HepG2 (cell line): Measurements from ENCODE around the gene NBL1. TPM values are rescaled to one million over a fixed set of nuclear protein-coding genes. Genes with fewer than 3 reads are reported as not detected.

Experiments
- EP300 ChIP-seq, 3 experiments: sonication (generic) in 1 of 3; formaldehyde crosslinking in 1 of 3; IDR thresholded peaks; 2 replicates each; pipeline versions ENCODE4 v1.5.1 to v1.6.1; 2011 to 2020; ENCODE audit warnings: low read depth in 2 of 3, low read length in 2 of 3, borderline replicate concordance in 1 of 3, improper control_type of control experiment in 1 of 3, mild to moderate bottlenecking in 1 of 3, missing genetic modification reagents in 1 of 3, moderate library complexity in 1 of 3
- JARID2 ChIP-seq: sonication (generic); formaldehyde crosslinking; IDR thresholded peaks from 2 replicates; pipeline ENCODE4 v1.8.1; 2023; ENCODE audit warnings: missing genetic modification reagents, inconsistent platforms; ENCODE audit not compliant: insufficient replicate concordance
- KMT2B ChIP-seq: IDR thresholded peaks from 2 replicates; pipeline ENCODE4 v1.6.1; 2016; ENCODE audit warnings: missing genetic modification reagents, missing compliant biosample characterization
- MED1 ChIP-seq: sonication (generic); formaldehyde crosslinking; IDR thresholded peaks from 2 replicates; pipeline ENCODE4 v1.4.0; 2020; ENCODE audit warnings: missing genetic modification reagents
- RBM39 ChIP-seq: fragments of 200-400 bp; formaldehyde crosslinking; IDR thresholded peaks from one replicate; pipeline ENCODE4 v1.6.1; 2018; ENCODE audit warnings: antibody characterized with exemption, mild to moderate bottlenecking, low read depth, low read length; ENCODE audit not compliant: poor library complexity, severe bottlenecking
- SMC3 ChIP-seq: IDR thresholded peaks from 2 replicates; pipeline ENCODE4 v1.6.1; 2011; ENCODE audit warnings: low read length, improper control_type of control experiment
- SOX13 ChIP-seq, 3 experiments: fragments of 450-650 bp in 1 of 3; sonication (generic) in 1 of 3; formaldehyde crosslinking in 1 of 3; IDR thresholded peaks in 2 of 3; conservative IDR thresholded peaks in 1 of 3; 2 replicates each; pipeline versions ENCODE4 v1.5.0 to v1.6.1; 2016 to 2020; ENCODE audit warnings: antibody characterized with exemption in 1 of 3, mild to moderate bottlenecking in 1 of 3, missing compliant biosample characterization in 1 of 3, missing genetic modification reagents in 1 of 3, moderate library complexity in 1 of 3
- TBX2 ChIP-seq: sonication (generic); formaldehyde crosslinking; IDR thresholded peaks from 2 replicates; pipeline ENCODE4 v1.5.0; 2020; ENCODE audit warnings: missing genetic modification reagents, mild to moderate bottlenecking, borderline replicate concordance
- ZNF335 ChIP-seq: sonication (generic); formaldehyde crosslinking; IDR thresholded peaks from 2 replicates; pipeline ENCODE4 v1.4.0; 2020; ENCODE audit warnings: missing genetic modification reagents
- ZNF33A ChIP-seq: sonication (generic); formaldehyde crosslinking; IDR thresholded peaks from 2 replicates; pipeline ENCODE4 v1.5.1; 2020; ENCODE audit warnings: missing genetic modification reagents, mild to moderate bottlenecking, moderate library complexity, borderline replicate concordance
- ZNF552 ChIP-seq: sonication (generic); formaldehyde crosslinking; IDR thresholded peaks from 2 replicates; pipeline ENCODE4 v1.9.0; 2022; ENCODE audit warnings: missing genetic modification reagents, mild to moderate bottlenecking, borderline replicate concordance
- ZNF570 ChIP-seq: sonication (generic); formaldehyde crosslinking; IDR thresholded peaks from 2 replicates; pipeline ENCODE4 v1.4.0; 2020; ENCODE audit warnings: mild to moderate bottlenecking, missing genetic modification reagents, borderline replicate concordance
- ZNF629 ChIP-seq: sonication (generic); formaldehyde crosslinking; conservative IDR thresholded peaks from 2 replicates; pipeline ENCODE4 v1.5.0; 2020; ENCODE audit warnings: missing genetic modification reagents
- ZNF782 ChIP-seq: sonication (generic); formaldehyde crosslinking; IDR thresholded peaks from 2 replicates; pipeline ENCODE4 v1.4.0; 2020; ENCODE audit warnings: missing genetic modification reagents, mild to moderate bottlenecking, borderline replicate concordance
- ZSCAN22 ChIP-seq: sonication (generic); formaldehyde crosslinking; IDR thresholded peaks from 2 replicates; pipeline ENCODE4 v1.4.0; 2020; ENCODE audit warnings: mild to moderate bottlenecking, missing genetic modification reagents
- polyA plus RNA-seq, 8 experiments: library from polyadenylated mRNA; depleted of rRNA in 3 of 8; stranded (reverse) in 7 of 8; unstranded in 1 of 8; fragments of >200 nt; fragmentation: Illumina TruSeq in 4 of 8; extraction: Trizol in 4 of 8; gene quantifications; 2 replicates each; pipeline versions ENCODE4 v1.2.1 to v1.2.3, GENCODE V29; 2011 to 2016; ENCODE audit warnings: low read depth in 4 of 8, missing spikeins in 1 of 8, mixed read lengths in 1 of 8; ENCODE audit not compliant: insufficient read depth in 1 of 8
- total RNA-seq, 5 experiments: library from RNA; depleted of rRNA; stranded (reverse); fragments of >200 nt; fragmentation: Illumina TruSeq; extraction: Trizol; gene quantifications; 2 replicates each; pipeline ENCODE4 v1.2.3, GENCODE V29; 2016; ENCODE audit warnings: low read depth in 1 of 5
- TF ChIP-seq, protein P1 (sequence below): sonication (generic); formaldehyde crosslinking; IDR thresholded peaks from 2 replicates; pipeline ENCODE4 v1.9.0; 2021; ENCODE audit warnings: missing genetic modification reagents, borderline replicate concordance
- TF ChIP-seq, protein P2 (sequence below): sonication (generic); formaldehyde crosslinking; conservative IDR thresholded peaks from 2 replicates; pipeline ENCODE4 v1.4.0; 2020; ENCODE audit warnings: mild to moderate bottlenecking, missing genetic modification reagents, moderate library complexity

Gene NBL1
- total and polyA plus RNA-seq, 2 of the 13 experiments (the other 11 are each of a cell fraction or from before 2014, with no cell fraction given): 2.7 to 13.8 TPM

- no peak for TF ChIP-seq ZSCAN22
- TF ChIP-seq RBM39: no peak
- TF ChIP-seq ZNF782 (CRISPR knock-in tag): no peak
- TF ChIP-seq EP300 (IDR thresholded peaks at IDR 0.05; ENCODE audit: low read depth in 2 of 2, low read length in 2 of 2): no peak
- TF ChIP-seq EP300 (CRISPR knock-in tag; IDR thresholded peaks at IDR 0.05; ENCODE audit: borderline replicate concordance): no peak
- TF ChIP-seq ZNF33A: no peak
- no peak for TF ChIP-seq ZNF335
- no peak for TF ChIP-seq JARID2
- TF ChIP-seq ZNF570: no peak
- no peak for TF ChIP-seq SMC3
- TF ChIP-seq TBX2 (CRISPR knock-in tag): peak; percentile 22; the same call in 1 of the 2 replicates
- TF ChIP-seq, protein P1, sequence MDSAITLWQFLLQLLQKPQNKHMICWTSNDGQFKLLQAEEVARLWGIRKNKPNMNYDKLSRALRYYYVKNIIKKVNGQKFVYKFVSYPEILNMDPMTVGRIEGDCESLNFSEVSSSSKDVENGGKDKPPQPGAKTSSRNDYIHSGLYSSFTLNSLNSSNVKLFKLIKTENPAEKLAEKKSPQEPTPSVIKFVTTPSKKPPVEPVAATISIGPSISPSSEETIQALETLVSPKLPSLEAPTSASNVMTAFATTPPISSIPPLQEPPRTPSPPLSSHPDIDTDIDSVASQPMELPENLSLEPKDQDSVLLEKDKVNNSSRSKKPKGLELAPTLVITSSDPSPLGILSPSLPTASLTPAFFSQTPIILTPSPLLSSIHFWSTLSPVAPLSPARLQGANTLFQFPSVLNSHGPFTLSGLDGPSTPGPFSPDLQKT (CRISPR knock-in tag): no peak
- no peak for TF ChIP-seq SOX13 (IDR thresholded peaks at IDR 0.05)
- no peak for TF ChIP-seq SOX13 (CRISPR knock-in tag; conservative IDR thresholded peaks at IDR 0.05 in 1 of 2, IDR thresholded peaks at IDR 0.05 in 1 of 2)
- TF ChIP-seq MED1 (CRISPR knock-in tag): 0 out of 2 replicates have a peak, but pooled peaks have one; percentile 16
- no peak for TF ChIP-seq ZNF552 (CRISPR knock-in tag)
- 0 out of 2 replicates have a peak, but pooled peaks have one; percentile 30 for TF ChIP-seq ZNF629
- TF ChIP-seq, protein P2, sequence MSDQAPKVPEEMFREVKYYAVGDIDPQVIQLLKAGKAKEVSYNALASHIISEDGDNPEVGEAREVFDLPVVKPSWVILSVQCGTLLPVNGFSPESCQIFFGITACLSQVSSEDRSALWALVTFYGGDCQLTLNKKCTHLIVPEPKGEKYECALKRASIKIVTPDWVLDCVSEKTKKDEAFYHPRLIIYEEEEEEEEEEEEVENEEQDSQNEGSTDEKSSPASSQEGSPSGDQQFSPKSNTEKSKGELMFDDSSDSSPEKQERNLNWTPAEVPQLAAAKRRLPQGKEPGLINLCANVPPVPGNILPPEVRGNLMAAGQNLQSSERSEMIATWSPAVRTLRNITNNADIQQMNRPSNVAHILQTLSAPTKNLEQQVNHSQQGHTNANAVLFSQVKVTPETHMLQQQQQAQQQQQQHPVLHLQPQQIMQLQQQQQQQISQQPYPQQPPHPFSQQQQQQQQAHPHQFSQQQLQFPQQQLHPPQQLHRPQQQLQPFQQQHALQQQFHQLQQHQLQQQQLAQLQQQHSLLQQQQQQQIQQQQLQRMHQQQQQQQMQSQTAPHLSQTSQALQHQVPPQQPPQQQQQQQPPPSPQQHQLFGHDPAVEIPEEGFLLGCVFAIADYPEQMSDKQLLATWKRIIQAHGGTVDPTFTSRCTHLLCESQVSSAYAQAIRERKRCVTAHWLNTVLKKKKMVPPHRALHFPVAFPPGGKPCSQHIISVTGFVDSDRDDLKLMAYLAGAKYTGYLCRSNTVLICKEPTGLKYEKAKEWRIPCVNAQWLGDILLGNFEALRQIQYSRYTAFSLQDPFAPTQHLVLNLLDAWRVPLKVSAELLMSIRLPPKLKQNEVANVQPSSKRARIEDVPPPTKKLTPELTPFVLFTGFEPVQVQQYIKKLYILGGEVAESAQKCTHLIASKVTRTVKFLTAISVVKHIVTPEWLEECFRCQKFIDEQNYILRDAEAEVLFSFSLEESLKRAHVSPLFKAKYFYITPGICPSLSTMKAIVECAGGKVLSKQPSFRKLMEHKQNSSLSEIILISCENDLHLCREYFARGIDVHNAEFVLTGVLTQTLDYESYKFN (CRISPR knock-in tag): no peak
- no peak for TF ChIP-seq KMT2B (CRISPR knock-in tag)
Measured at GRCh38 chr1:19643121-19643520, 990 bp upstream of the NBL1 start (continued).
